ENCODE measurements around the gene BUB3. TPM values are rescaled to one million over a fixed set of nuclear protein-coding genes. Genes with fewer than 3 reads are reported as not detected.

The BUB3 gene, protein sequence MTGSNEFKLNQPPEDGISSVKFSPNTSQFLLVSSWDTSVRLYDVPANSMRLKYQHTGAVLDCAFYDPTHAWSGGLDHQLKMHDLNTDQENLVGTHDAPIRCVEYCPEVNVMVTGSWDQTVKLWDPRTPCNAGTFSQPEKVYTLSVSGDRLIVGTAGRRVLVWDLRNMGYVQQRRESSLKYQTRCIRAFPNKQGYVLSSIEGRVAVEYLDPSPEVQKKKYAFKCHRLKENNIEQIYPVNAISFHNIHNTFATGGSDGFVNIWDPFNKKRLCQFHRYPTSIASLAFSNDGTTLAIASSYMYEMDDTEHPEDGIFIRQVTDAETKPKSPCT
- total RNA-seq (115 TPM), polyA plus RNA-seq (69.8 TPM)

DNA sequence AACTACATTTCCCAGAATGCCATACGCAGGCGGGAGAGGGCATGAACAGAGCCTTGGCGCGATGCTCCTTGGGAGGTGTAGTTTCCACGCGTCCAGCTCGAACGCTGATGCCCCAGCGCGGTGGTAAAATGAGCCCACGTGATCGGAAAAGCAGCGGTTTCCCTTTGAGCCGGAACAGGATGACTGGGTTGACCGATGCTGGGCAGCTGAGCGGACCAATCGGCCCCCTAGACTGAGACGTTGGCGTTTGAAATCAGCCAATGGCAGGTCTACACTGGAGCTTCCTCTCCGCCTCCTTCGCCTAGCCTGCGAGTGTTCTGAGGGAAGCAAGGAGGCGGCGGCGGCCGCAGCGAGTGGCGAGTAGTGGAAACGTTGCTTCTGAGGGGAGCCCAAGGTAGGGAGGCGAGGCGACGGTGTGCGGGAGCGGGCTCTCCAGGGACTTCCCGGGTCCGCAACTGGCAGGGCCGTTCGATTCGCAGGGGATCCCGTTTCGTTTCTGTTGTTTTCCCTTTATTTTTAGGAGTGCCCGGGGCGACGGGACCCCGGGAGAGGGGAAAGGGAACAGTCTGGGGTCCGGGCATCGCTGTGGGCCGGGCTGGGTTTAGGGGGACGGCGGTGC lies at the start of gene BUB3:
BUB3 (plus strand) TSS at position 311 of the 619 bp plus-strand sequence. CDS start 516 bp downstream, outside the sequence.
- H3K4me3 ChIP-seq (ENCODE audit: low read depth, low read length), result peak within 1 kb of the TSS; percentile 89
- peaks cover 2% of the 10 kb centered on the region for H3K4me1 ChIP-seq (ENCODE audit: insufficient read depth)
- DNase-seq (ENCODE audit: extremely low spot score), result peak; percentile 99
- peaks cover 3% of the 10 kb centered on the region for H3K36me3 ChIP-seq (ENCODE audit: insufficient read depth)
- H3K27ac ChIP-seq (ENCODE audit: low read depth), result peak within 1 kb of the TSS; percentile 88
- WGBS, result under 1% methylated on average over 50 of the region's 50 CpGs

DNA sequence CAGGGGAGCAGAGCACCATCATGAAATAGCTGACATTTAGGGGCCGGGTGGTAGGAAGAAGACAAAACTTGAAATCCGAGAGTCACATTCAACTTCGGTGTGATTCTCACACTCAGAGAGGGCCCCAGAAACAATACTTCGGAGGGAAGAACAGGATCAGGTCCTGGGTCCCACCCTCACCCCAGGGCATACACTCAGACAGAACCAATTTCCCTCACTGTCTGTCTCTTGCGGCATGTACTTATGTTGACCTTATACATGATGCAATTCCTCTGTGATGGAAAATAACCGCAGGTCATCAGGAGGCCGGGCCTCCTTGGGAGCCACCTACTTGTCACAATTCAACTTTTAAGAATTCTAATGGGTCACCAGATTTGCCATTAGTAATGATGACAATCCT lies 44.7 kb upstream of the BUB3 start:
- H3K4me1 ChIP-seq (ENCODE audit: insufficient read depth), result no peaks in the 10 kb centered on the region
- H3K4me3 ChIP-seq (ENCODE audit: low read depth, low read length), result no peak overlapping the region
- H3K36me3 ChIP-seq (ENCODE audit: insufficient read depth), result no peaks in the 10 kb centered on the region
- 77% methylated on average over 7 of the region's 7 CpGs for WGBS
- no peak for DNase-seq (ENCODE audit: extremely low spot score)
- no peak overlapping the region for H3K27ac ChIP-seq (ENCODE audit: low read depth)

DNA sequence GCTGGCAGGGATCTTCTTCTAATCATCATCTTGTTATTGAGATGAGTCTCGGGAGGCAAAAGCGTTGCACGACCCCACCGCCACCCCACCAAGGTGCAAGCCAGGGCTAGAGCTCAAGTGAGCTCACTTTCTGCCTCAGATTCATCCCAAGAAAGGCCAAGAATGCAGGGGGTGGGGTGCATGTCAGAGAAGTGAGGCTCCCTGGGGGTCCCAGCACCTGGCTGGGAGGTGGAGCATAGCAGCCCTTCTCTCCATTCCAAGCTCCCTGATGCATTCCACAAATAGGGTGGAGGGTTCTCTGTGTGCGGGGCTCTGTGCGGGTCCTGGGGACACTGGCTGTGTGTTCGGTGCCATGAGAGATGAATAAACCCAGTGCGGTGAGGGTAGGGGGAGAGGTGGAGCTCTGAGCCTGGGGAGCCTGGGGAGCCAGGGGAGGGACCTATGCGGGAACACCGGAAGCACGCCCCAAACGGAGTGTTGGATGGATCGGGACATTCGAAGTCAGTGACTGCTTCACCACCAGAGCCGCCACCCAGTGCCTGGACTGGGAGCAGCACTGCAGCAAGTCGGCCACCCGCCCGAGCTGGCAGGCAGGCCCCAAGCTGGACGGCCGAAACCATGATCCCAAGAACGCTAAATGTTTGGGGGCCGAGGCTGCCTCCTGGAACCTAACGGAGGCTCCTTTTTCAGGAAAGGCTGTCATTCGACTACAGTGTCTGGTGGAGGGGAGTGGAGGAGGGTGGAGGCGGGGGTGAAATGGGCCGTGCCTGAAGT lies 36.4 kb upstream of the BUB3 start:
- DNase-seq (ENCODE audit: extremely low spot score), result no peak
- H3K27ac ChIP-seq (ENCODE audit: low read depth), result no peak overlapping the region
- WGBS, result 8% methylated on average over 26 of the region's 26 CpGs

DNA sequence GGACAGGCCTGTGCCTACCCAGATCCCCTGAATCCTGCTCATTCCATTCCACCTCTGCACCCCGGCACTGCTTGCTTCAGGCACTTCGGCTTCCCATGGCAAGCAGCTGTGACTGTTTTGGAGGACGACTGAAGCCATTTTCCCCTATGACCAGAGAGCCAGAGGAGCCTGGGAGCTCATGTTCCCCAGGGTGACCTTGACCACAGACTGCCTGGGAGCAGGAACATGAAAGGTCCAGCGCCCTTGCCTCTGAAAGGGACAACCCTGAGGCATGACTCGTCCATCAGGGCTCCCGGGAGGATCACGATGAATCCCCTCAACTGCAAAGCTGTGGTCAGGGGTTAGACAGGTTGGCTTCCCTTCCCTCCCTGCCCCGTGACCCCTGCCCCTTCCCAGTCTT lies 35.1 kb upstream of the BUB3 start:
- H3K36me3 ChIP-seq (ENCODE audit: insufficient read depth), result no peaks in the 10 kb centered on the region
- no peak for DNase-seq (ENCODE audit: extremely low spot score)
- no peaks in the 10 kb centered on the region for H3K4me1 ChIP-seq (ENCODE audit: insufficient read depth)
- no peak overlapping the region for H3K27ac ChIP-seq (ENCODE audit: low read depth)
- no peak overlapping the region for H3K4me3 ChIP-seq (ENCODE audit: low read depth, low read length)
- 74% methylated on average over 8 of the region's 8 CpGs for WGBS

More for the DNA sequence above, 36.4 kb upstream of the BUB3 start:
- no peaks in the 10 kb centered on the region for H3K4me1 ChIP-seq (ENCODE audit: insufficient read depth)
- no peaks in the 10 kb centered on the region for H3K36me3 ChIP-seq (ENCODE audit: insufficient read depth)
- H3K4me3 ChIP-seq (ENCODE audit: low read depth, low read length), result no peak overlapping the region

DNA sequence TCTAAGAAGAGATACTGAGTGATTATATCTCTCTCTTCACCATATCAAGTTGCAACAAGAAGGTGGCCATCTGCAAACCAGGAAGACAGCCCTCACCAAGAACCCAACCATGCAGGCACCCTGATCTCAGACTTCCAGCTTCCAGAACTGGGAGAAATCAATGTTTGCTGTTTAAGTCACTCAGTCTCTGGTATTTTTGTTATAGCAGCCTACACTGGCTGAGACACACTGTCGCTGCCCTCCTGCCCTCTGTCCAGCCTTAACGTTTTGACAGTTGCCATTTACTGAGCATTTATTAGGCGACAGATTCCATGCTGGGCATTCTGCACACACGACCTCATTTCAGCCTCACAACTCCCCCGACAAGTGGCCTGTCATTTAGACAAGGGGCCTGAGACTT lies 28.0 kb upstream of the BUB3 start:
- Histone ChIP-seq H3K36me3 (ENCODE audit: insufficient read depth) (no peaks in the 10 kb centered on the region), H3K4me1 (ENCODE audit: insufficient read depth) (no peaks in the 10 kb centered on the region), H3K27ac (ENCODE audit: low read depth) (no peak overlapping the region), H3K4me3 (ENCODE audit: low read depth, low read length) (no peak overlapping the region)
- no peak for DNase-seq (ENCODE audit: extremely low spot score)
- WGBS, result 58% methylated on average over 5 of the region's 5 CpGs

DNA sequence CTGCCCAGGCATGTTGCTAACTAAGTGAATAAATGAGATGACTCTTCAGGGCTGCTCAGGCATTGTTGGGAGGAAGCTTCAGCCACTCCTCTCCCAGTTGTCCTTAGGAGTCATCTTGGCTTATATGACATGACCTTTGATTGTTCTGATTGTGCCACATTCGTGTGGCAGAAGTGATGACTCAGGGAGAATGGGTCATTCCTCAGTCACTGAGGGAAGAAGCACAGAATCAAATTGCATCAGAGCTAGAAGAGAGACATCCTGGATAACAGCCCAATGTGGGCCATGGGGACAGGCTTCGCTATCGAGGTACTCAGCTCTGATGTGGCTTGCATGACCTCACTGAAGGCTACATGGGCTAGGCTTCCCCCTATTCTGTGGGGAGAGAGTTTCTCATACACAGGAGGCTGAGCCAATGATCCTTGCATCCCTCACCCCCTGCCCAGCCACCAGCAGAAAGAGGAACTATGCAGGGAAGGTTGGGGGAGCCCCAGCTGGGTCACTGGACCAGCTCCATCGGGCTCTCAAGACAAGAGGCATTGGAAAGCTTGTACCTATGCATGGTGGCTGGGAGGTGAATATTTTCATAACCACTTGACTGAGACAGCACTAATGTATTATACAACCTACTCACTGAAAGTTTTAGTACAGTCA lies 24.5 kb upstream of the BUB3 start:
- H3K36me3 ChIP-seq (ENCODE audit: insufficient read depth), result no peaks in the 10 kb centered on the region
- WGBS, result 75% methylated on average over 4 of the region's 4 CpGs
- no peak overlapping the region for H3K27ac ChIP-seq (ENCODE audit: low read depth)
- DNase-seq (ENCODE audit: extremely low spot score), result no peak
- no peaks in the 10 kb centered on the region for H3K4me1 ChIP-seq (ENCODE audit: insufficient read depth)
- no peak overlapping the region for H3K4me3 ChIP-seq (ENCODE audit: low read depth, low read length)

DNA sequence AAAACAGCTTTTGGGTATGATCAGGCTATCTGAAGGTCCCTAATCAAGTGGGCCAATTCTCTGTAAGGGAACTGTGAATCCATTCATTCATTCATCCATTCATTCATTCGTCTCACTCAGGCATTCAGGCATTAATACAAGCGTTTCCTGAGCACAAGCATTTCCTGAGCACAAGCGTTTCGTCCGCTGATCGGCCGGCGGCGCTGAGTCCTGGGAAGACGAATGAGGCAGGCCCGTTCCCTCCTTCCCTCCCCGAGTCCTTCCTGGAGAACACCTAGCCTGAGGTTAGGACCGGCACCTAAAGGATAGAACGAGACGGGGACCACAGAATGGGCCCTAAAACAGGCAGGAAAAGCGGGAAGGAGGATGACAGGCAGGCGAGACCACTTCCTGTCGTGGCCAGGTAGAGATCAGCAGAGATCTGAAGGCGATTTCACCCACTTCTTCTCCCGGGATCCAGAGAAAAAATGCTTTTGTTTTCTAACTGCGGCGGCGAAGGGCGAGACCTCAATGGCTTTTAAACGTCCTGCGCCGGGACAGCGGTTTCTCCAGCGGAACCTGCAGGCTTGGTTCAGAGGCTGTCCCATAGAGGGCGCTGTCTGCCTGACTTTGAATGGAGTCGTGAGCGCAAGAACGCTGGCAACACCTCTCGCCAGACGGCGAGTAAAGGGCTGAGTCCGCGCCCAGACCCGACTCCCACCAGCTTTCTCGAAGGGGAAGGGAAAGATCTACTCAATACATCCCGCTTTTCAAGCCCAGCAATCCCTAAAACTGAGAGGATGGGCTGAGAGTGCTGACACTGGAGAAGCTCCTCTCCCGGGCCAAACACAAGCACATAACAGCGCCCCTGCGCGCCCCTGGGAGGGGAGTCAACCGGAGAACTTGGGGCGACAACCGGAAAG lies 21.4 kb upstream of the BUB3 start:
- DNase-seq (ENCODE audit: extremely low spot score), result peak; percentile 53
- Histone ChIP-seq H3K27ac (ENCODE audit: low read depth) (no peak overlapping the region), H3K4me1 (ENCODE audit: insufficient read depth) (no peaks in the 10 kb centered on the region), H3K36me3 (ENCODE audit: insufficient read depth) (no peaks in the 10 kb centered on the region), H3K4me3 (ENCODE audit: low read depth, low read length) (no peak overlapping the region)
- 2% methylated on average over 48 of the region's 48 CpGs for WGBS

DNA sequence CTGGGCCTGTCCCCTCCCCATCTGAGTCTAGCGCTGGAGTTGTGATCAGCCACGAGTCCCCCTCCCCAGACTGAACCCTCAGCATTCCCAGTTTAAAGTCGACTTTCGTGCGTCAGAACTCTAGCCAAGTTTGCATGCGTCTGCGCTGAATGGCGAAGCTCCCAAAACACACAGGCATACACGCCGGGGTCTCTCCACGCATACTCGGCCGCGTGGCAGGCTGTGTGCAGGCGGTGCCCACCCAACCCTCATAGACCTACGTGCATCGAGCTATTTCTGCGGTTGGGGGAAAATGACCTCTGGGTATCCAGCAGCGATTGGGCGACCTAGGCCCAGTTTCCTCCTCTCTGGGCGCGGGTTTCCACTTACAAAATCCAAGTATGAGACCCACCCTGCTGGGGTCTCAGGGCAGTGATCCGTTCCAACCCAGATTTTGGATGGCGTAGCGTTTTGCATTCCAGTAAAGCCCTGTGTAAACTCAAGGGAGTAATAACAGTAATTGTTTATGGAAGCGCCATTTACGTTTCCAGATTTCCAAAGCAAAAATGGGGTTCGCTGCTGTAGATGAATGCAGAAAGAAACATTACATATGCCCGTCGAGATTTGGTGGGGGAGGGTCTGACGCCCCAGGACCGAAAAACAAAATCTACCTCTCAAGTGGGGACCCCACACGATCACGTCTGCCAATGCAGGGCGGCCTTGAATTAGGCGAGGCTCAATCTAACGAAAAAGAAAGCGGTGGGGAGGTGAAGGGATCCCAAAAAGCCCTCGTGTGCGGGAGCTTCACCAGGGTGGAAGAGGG lies 20.5 kb upstream of the BUB3 start:
- Histone ChIP-seq H3K4me3 (ENCODE audit: low read depth, low read length) (no peak overlapping the region), H3K27ac (ENCODE audit: low read depth) (no peak overlapping the region), H3K4me1 (ENCODE audit: insufficient read depth) (no peaks in the 10 kb centered on the region), H3K36me3 (ENCODE audit: insufficient read depth) (no peaks in the 10 kb centered on the region)
- WGBS, result 4% methylated on average over 40 of the region's 40 CpGs
- DNase-seq (ENCODE audit: extremely low spot score), result no peak

DNA sequence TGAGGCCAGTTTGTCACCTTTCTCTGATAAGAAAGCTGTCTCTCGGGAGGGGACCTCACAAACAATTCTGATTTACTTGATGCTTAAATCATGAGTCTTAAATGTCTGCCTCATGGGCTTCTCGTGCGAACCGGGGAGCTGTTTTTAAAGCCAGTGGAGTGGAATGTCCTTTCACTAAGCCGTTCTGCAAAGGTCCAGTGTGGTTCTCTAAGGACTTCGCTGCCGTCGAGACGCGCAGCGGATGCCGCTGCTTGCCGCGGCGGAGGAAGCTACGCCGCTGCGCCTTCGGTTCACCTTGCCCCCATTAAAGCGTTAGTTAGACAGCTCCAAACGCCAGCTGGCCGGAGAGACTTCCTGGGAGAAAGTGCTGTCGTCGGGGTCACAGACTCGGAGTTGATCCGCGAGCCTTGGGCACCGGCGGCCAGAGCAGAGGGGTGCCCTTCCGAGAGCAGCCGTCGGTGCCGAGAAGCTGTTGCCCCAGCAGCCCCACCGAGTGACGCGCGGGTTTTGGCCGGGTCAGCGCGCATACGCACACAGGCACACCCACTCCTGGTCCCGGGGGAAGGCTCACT lies 19.8 kb upstream of the BUB3 start:
- Histone ChIP-seq H3K27ac (ENCODE audit: low read depth) (no peak overlapping the region), H3K4me3 (ENCODE audit: low read depth, low read length) (no peak overlapping the region), H3K36me3 (ENCODE audit: insufficient read depth) (no peaks in the 10 kb centered on the region), H3K4me1 (ENCODE audit: insufficient read depth) (no peaks in the 10 kb centered on the region)
- no peak for DNase-seq (ENCODE audit: extremely low spot score)
- WGBS, result 2% methylated on average over 42 of the region's 42 CpGs

DNA sequence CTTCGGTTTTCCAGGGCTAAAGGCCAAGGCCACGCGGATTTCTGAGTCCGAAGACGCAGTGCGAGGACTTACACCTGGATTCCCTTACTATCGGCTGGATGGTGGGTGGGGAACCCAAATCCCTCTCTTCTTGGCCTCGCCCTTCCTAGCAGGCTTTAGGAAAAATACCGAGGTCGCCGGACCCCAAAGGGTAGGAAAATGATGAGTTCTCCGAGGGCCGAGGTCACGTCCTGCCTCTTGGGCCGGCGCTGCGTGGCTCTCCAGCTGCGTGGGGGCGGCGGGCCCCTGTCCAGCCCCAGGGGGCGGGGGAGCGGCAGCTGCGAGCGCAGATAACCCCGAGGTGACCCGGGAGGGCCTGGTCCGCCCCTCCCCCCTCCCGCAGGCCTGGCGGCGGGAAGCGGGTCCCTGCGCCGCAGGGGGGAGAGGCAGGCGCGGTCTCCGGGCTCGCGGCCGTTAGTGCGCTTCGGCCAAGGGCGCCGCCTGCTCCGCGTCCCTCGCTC lies 19.2 kb upstream of the BUB3 start:
- H3K36me3 ChIP-seq (ENCODE audit: insufficient read depth), result no peaks in the 10 kb centered on the region
- WGBS, result 2% methylated on average over 45 of the region's 46 CpGs
- H3K4me3 ChIP-seq (ENCODE audit: low read depth, low read length), result peak overlapping the region; percentile 38
- no peak overlapping the region for H3K27ac ChIP-seq (ENCODE audit: low read depth)
- DNase-seq (ENCODE audit: extremely low spot score), result no peak
- H3K4me1 ChIP-seq (ENCODE audit: insufficient read depth), result no peaks in the 10 kb centered on the region

DNA sequence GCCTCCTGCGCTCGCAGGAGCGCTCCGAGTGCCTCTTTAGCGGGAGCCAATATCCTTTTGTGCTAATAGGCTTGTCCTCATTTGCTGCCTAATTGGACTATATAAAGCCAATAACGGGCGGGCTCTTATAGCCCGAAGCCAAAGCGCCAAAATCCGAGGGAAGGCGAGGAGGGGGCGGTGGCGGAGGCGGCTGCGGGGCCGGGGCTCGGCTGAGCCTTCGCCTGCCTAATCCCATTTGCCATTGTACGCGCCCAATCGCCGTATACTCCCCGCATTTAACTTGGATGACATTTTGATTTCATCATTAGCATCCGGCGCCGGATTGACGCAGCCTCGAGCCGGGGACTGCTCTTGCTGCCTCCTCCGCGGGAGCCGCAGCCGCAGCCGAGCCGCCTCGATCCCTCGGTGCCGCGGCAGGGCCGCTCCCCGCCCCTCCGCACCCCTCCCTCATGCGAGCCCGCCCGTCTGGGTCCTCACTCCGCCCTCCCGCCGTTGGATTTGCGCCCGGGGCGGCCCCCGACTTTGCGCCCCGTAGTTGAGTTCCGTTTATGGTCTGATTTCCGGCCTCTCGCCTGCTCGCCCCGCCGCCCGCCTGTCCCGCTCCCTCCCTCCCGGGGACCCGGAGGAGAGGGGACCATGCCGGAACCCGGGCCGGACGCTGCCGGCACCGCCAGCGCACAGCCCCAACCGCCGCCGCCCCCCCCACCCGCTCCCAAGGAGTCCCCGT lies 18.6 kb upstream of the BUB3 start, which contains the start of gene HMX3:
HMX3 (plus strand) TSS at position 556 of the 727 bp plus-strand sequence; CDS start at position 637, 81 bp downstream.
- Histone ChIP-seq H3K27ac (ENCODE audit: low read depth) (no peak within 1 kb of the TSS), H3K4me1 (ENCODE audit: insufficient read depth) (no peaks in the 10 kb centered on the region), H3K36me3 (ENCODE audit: insufficient read depth) (no peaks in the 10 kb centered on the region), H3K4me3 (ENCODE audit: low read depth, low read length) (peak within 1 kb of the TSS; percentile 38)
- WGBS, result under 1% methylated on average over 76 of the region's 76 CpGs
- DNase-seq (ENCODE audit: extremely low spot score), result no peak
